Stimulated activated CD4-positive, alpha-beta T cell treated with anti-CD3 and anti-CD28 coated beads, TNF-alpha, amount 100 ng/mL, for 24 hours (primary cell): ENCODE results near the gene FSIP1.
A peak's percentile ranks its signal among the peaks of the same experiment; 100 is the strongest.
"Not testable (repeated sequence)": the region's sequence is repeated elsewhere in the genome, so short reads cannot be mapped to it uniquely, and the experiment has no call there.

Source experiments
- DNase-seq, 3 experiments: peaks; one replicate each; pipeline ENCODE4 v3.0.0-alpha.2; 2020; ENCODE audit warnings: low read depth in 3 of 3

The FSIP1 gene

DNA sequence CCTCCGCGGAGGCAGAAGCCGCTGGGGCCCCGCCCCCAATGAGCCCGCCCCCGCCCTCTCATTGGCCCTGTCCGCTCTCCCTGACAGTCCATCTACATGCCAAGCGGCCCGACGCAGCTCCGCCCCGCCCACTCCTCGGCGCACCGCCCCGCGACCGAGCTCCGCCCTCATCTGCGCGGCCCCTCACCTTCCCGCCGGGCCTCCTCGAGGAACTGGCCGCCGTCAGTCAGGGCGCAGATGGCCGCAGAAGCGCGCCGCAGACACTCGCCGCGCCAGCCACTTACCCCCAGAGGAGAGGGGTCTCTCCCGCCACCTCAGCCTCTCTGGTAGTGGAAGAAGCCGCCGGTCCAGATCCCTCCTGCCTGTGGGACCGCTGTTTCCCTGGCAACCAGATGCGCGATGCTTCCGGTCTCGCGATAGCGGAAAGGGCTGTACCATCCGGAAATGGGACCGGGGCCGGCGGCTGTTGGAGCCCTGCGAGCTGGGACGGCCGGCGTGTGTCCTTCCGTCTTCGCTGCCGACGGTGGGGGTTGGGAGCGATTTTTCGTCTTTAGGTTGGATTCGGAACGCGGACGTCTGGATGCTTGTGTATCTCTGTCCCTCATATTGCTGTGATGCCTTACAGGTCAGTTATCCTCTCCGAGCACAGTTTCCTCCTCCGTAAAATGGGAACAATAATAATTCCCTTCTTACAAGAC lies at the start of gene FSIP1:
Gene FSIP1, minus strand, starts transcription at position 401 of the 698 bp plus-strand sequence. CDS start 6,317 bp downstream, outside the sequence.
- DNase-seq = peak; percentile 92 to 95 (median 95)

DNA sequence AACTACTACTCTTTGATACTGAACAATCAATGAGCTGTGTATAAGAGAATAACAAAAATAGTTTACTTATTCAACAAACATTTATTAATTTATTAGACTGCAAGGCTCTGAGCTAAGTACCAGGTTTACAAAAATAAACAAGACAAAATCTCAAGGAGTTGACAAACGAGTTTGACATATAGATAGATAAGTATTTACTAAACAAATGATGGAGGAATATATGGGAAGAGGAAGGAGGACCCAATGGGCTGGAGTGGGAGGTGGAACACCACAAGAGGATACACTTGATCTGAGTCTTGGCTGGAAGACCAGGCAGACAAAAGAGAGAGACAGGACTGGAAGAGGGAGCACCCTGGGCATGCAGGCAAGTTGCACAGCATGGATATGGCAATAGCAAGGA lies 47.5 kb upstream of the FSIP1 start:
- no peak for DNase-seq

DNA sequence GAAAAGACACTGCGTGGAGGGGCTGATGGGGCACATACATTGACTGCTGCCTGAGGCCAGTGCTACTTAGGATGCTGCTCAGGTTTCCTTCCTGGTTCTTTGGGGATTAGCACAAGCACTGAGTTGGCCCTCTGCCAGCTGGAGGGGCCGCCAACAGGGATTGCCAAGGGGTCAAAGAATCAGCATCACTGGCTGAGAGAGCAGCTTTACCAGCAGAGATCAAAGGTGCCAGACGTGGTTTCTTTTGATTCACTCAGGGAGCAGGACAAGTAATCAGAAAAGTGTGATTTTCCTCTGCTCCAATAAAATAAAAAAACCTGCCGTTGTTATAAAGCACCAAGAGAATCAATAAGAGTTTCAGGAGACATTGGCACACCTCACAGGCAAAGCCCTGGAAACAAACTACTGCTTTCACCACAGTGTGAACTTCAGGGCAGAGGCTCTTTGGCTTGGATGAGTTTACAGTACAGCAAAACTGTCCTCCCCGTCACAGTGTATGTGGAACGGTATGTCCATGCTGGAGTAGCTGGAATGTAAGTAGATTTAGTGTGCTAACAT lies 45.8 kb upstream of the FSIP1 start:
- no peak for DNase-seq

DNA sequence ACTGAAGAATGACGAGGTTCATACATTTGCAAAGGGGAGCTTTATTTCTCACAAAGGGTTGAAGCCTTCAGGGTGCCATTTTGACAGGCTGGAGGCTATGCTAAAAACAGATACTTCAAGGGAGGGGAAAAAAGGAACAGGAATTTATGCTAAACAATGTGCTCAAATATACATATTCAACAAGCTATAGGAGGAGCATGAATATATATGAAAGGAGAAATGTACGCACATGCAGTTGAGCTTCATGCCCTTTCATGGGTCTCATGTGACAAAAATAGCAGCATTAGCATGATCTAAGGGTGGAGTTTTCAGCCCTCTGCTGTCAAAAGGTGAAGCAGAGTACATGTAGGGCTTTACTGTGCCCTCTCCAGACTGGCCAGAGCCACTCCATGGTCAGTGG lies 44.3 kb upstream of the FSIP1 start:
- no peak for DNase-seq

DNA sequence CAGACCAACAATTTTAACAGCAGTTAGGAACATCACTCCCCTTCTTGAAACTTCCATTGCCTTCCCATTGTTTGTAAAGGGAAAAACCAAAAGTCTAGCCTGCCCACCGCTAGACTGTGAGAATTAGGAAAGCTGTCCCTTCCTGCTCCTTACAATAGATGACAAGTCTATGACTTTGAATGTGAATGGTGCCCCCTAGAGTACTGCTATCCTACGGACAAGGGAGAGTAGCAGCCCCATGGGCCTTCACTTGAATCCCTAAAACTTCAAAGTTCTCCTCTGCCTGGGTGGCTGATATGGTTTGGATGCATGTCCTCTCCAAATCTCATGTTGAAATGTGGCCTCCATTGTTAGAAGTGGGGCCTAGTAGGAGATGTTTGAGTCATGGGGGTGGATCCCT lies 41.0 kb upstream of the FSIP1 start:
- no peak for DNase-seq

DNA sequence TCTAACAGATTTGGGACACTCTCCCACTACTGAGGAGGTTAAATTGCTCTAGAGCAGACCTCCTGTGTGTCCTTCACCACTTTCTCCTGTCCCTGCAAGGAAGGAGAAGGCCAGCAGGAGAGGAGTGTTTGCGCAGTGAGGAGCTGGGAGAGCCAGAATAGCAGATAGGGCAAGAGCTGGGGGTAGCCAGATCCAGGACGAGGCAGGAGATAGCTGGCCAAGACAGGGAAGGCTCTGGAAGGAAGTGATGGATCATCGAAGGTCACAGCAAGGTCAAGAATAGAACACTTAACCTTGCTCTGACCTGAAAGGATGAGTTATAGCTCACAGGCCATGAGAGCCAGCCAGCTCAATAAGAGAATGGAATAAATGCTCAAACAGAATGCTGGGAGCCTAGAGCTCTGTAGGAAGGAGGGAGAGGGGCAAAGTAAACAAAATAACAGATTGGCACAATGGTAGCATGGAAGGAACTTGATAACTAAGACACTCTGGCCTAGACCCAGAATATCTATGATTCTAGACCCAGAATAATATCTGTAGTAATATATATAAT lies 37.5 kb upstream of the FSIP1 start:
- no peak for DNase-seq

DNA sequence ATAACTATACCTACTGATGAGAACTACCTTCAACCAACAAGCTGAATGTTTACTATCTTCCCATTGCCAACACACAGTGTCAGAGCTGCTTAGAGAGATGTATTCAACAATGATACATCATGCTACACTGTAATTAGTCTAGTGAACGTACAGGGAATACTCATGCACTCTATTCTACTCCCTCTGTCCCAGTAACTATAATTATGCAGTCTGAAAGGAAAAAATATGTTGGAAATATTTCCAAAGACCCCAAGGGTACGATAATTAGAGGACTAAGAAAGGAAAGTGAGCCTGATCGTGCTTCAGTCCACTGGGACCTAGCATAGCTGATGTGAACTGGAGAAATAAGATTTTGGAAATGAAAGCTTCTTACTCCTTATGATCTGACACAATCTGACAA lies 36.9 kb upstream of the FSIP1 start:
- DNase-seq = no peak

DNA sequence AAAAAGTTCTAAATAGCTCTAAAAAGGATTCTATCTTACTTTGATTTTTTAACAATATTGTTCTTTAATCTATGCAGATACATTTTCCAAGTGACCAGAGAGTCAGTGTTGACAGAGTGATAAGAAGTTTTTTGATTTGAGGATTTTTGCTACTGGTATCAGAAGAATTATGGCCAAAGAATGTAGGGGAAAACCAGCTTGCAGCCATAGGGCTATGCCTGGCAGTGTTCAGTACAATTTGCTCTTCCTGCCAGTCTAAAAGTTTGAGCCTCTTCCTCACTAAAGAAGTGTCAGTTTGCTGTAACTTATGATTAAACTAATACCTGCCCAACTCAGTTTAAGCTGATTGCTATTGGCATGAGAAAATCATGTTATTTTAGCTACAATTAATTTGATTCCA lies 35.3 kb upstream of the FSIP1 start:
- no peak for DNase-seq

DNA sequence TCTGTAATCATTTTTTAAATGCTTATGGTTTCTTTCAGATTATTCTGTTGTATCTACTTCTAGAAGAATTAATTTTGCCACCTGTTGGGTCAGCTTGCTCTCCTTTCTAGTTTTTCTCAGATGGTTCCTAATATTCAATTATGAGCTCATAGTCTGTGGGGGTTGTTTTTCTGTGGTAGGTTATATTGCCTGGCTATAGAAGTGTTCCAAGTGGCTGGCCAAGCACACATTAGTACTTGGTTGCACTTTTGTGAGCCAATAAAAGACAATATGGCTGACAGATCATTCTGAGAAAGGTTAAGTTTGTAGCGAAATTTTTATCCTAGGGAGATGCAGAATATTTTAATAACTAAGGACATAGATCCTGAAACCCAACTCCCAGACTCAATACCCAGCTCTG lies 31.8 kb upstream of the FSIP1 start:
- no peak for DNase-seq

DNA sequence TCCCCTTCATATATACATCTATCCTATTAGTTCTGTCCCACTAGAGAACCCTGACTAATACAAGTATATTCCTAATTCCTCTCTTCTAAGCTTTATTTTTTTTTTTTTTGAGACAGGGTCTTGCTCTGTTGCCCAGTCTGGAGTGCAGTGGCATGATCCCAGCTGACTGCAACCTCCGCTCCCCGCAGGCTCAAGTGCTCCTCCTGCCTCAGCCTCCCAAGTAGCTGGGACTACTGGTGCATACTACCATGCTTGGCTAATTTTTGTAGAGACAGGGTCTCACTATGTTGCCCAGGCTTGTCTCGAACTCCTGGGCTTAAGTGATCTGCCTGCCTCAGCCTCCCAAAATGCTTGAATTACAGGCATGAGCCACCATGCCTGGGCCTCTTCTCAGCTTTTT lies 30.0 kb upstream of the FSIP1 start:
- not testable (repeated sequence) for DNase-seq

DNA sequence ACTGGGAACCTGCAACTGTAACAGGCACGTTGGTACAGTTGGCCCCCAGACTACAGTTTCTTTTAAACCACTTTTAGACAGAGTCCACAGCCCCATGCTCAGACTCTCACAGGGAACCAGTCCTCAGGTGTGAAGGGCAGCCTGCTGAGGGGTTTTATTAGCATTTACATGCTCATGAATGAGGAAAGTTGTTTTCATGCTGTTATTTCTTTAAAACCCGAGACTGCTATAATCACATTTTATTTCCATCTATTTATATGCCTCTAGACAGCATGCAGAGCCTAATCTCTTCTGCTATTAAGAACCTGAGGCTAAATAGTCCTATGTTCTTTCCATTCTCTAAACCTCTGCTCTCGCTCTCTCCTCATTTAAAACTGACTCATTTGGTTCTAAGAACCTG lies 26.3 kb upstream of the FSIP1 start:
- no peak for DNase-seq

DNA sequence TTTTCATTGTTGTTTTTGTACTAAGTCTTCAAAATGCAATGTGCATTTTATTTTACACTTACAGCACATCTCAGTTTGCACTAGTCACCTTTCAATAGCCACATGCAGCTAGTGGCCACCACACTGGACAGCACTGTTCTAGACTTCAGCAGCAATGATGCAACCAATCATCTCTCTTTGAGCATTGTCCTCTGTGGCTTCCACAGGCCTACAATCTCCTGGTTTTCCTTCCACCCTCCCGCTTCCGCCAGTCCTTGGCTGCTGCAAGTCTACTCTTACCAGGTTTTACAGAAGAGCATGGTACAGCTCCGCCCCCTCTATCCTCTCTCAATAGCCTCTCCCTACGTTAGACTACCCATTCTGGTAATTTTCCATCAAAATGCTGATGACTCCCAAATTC lies 25.1 kb upstream of the FSIP1 start:
- no peak for DNase-seq

DNA sequence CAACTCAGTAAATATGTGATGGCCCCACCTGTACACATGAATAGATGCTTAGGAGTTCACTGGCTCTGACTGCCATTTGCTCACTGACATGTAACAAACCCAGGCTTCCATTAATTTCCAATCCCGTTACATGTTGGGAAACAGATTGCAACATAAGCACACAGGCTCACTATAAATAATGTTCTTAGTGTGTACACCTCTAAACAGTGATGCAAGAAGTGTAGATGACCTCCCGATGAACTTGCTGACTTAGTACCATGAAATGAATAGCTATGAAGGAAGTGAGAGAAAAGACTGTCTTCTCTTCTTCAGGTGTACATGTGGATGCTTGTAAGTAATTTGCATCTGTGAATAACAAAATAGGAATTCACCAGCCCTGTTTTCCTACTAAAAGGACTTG lies 21.4 kb upstream of the FSIP1 start:
- no peak for DNase-seq

DNA sequence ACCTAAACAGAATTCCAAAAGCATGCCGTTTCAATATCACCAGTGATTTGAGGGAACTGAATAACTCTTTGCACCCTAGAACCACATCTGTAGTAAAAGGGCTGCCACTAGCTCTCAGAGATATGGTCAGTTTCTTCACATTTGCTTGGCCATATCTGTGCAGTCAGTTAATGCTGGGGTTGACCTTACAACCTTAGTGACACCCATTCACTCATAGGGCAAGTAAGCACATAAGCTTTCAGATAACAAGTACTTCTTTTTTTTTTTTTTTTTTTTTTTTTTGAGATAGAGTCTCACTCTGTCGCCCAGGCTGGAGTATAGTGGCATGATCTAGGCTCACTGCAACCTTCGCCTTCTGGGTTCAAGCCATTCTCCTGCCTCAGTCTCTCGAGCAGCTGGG lies 20.4 kb upstream of the FSIP1 start:
- no peak for DNase-seq

DNA sequence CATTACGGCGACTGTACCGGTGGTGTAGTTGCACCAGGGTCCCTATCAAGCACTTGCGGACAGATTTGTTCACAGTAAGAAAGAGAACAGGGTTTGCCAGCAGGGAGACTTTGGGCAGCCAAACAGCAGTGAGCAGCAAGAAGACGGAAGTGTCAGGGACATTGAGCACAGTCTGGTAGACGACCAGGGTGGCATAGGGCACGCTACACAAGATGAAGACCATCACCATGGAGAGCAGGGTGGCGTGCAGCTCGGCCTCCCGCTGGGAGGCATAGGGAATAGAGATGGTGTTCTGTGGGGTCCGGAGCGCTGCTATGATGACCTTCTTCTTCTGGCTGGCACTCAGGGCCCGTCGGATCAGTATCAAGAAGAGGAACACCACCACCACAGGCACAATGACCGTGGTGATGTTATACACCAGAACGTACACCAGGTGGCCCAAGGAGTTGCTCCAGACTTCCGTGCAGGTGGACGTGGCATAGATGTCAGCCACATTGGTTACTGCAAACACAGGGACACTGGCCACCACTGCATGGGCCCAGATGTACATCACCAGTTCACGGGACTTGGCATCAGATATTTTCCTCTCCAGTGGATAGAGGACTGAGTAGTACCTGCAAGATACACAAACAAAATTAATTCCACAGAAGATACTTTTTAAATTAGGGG lies 19.1 kb upstream of the FSIP1 start:
- peak in 1 of 3 experiments; percentile 9 for DNase-seq

DNA sequence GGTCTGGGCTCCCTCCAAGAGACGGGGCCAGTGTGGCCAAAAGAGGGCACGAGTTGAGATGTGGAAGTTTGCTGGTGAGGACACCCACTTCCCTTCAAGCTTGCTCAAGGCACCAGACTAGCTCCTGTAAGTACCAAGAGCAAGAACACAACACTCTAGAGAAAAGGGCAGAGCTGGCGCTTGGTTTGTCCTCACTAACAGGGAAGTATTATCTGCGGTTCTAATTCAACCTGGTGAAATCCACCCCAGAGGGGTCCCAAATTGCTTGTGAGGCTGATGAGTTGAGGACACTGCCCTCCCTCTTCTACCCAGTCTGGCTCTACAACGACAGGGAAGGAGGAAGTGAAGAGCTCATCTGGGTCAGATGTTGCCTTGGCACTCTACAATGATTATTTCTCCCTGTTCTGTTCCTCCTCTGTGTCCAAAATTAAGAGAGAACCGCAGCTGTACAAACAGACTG lies 16.9 kb upstream of the FSIP1 start:
- DNase-seq = no peak

DNA sequence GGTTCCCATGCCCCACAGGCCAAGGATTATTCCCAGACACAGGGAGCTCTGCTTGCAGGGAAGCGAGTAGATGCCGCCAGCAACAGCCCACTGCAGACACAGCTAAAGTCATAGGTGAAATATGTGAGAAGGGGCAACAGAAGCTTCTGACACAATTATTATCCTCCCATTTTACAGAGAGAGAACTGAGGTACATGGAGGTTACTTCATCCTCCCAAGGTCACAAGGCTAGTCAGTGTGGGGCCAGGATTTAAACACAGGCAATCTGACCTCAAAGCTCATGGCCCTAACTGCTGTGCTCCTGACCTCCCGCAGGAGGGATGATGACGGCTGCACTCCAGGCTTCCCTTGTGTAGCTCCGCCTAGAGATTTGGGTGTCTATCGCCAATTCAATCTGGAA lies 15.7 kb upstream of the FSIP1 start:
- DNase-seq = no peak

DNA sequence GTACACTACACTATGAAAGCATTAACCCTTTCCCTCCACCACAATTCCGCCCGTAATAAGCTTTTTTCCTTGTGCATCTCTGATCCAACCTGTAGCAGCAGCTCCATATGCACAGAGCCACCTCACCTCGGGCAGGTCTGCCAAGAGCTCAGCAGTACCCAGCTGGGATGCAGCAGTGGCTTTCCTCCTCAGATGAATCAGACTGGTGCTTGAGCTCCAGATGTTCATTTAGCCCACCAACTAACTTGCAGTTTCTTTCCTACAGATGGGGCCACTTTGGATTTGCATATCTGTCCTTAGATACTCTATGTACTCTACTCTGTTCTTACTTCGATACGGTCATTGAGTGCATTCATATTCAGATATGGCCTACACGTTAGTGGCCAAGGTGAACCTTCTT lies 14.8 kb upstream of the FSIP1 start:
- no peak for DNase-seq

DNA sequence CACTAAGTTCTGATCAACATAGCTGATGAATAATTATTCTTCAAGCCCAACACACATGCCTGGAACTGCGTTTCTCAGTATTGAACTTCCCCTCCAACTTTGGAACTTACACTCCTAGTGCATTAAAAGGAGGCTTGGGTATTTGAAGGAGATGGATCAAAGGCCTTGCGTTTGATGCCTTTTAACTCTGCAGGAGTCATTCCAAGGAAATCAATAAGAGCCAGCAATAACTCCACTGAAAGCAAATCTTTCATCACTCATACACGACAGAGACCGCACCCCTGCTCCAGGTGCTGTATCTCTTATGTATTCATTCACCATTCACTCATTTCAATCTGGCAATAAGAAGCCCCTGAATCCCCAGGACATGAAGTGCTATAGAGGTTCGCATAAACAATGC lies 14.0 kb upstream of the FSIP1 start:
- DNase-seq = no peak

DNA sequence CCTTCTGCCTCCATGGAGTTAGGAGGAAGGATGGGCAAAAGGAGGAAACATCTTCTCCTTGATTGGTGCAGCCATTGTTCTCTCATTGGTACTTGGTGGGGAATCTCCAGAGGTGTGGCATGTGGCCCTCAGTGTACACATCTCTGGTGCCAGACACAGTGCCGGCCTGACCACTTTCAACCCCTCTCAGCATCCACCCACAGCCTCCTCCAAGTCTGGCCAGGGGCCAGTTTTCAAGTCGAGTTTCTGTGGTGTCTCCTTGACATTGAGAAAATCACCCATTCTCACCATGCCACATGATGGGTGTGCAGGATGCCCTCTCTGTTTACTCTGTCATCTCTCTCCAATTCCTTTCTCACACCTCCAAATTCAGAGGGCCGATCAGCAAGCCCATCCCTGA lies 12.8 kb upstream of the FSIP1 start:
- no peak for DNase-seq

DNA sequence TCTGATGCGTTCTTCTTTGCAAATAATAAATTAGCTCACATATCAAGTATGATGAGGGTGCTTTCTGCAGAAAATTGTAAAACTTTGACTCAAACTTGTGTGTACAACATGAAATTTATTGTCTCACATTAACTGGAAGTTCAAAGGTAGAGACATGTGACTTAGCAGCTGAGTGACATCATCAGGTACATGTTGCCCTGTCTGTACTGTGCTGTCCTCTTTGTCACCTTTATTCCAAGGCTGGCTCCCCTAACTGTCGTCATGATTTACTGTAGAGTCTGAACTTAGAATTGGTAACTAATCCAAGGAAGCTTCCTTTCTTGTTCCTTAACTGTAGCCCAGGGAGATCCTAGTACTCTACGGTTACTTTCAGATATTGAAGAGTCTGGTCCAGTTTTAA lies 12.3 kb upstream of the FSIP1 start:
- no peak for DNase-seq

DNA sequence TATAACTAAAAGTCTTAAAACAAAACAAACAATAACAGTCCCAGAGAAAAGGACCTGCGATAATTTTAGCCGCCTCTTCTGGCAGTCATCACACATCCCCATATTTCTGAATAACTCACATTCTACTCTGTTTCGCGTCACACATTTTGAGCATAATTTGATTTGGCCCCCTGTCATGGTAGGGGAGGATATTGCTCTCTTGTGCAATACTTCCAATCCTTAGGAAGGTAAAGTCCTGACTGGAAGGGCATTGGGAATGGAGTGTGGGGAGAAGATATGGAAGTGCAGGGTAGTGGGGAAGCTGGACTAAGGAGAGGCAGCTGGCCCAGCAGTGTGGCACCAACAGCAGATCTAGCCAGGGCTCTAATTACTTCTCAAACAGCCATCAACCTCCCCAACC lies 11.3 kb upstream of the FSIP1 start:
- DNase-seq = no peak

DNA sequence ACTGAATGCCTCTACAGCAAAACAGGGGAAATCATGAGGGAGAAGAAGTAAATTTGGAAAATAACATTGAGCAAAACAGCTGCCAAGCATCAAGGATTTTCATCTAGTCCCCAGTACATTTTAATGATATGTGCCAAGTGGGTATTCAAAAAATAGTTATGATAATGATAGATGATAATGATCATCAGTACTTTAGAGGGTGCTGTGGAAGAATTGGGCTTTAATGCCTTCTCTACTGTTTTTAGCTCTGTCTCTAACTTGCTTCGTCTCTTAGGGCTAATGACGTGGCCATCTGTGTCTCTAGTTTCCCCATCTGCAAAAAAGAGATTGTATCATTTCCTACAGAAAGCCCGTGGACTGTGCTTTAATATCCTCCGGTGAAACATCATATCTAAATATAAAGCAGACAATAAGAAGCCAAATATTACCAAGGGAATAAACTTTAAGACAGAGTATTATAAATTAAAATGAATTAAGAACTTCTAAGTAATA lies 10.2 kb upstream of the FSIP1 start:
- no peak for DNase-seq
